Neural crest cell (in vitro differentiated cells): ENCODE measurements around the gene HNRNPA2B1. TPM values are rescaled to one million over a fixed set of nuclear protein-coding genes. Genes with fewer than 3 reads are reported as not detected.

Experiments
- DNase-seq: peaks from one replicate; pipeline ENCODE4 v3.0.0; 2021; ENCODE audit warnings: low read depth, mixed read lengths, low spot score
- H3K27ac Mint-ChIP-seq: one replicate; pipeline ENCODE4 v1.8.0; 2021; ENCODE audit warnings: mild to moderate bottlenecking, mixed read lengths; ENCODE audit not compliant: unreplicated experiment
- H3K27me3 Mint-ChIP-seq: 2 replicates; pipeline ENCODE4 v1.8.0; 2021; ENCODE audit warnings: low read depth, mild to moderate bottlenecking, mixed read lengths
- H3K36me3 Mint-ChIP-seq: 2 replicates; pipeline ENCODE4 v1.8.0; 2021; ENCODE audit warnings: low read depth, mild to moderate bottlenecking, mixed read lengths
- H3K4me1 Mint-ChIP-seq: 2 replicates; pipeline ENCODE4 v1.8.0; 2021; ENCODE audit warnings: mixed read lengths
- H3K4me3 Mint-ChIP-seq: one replicate; pipeline ENCODE4 v1.8.0; 2021; ENCODE audit warnings: mild to moderate bottlenecking, mixed read lengths
- H3K9me3 Mint-ChIP-seq: 2 replicates; pipeline ENCODE4 v1.8.0; 2021; ENCODE audit warnings: mixed read lengths
- total RNA-seq: library from RNA; stranded (reverse); gene quantifications from 2 replicates; pipeline ENCODE4 v1.2.1, GENCODE V29; 2021
- TF ChIP-seq, protein P1 (sequence below): fragments of 200-600 bp; sonication (generic); conservative IDR thresholded peaks from 2 replicates; pipeline ENCODE4 v1.5.0; 2021; ENCODE audit warnings: antibody characterized with exemption, mild to moderate bottlenecking

Gene HNRNPA2B1
- total RNA-seq, 1 donor from 2014 or later: 1,068 TPM

DNA sequence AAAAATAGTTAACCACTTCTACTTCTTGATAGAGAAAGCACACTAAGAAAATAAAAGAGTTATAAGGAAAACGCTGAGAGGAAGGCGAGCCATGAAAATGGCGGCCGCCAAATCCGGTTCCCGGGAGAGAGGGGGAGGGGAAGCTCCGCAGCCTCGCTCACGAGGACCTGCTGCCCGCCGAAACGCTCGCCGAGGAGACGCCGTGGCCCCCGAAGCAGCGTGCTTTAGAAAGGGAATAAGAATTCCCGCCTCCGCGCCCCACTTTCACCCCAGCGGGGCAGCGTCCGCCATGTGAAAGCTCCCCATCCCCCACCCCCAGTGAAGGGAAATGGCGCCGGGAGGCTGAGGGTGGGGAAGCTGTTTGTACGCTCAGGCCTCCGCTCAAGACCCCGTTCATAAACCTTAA lies 505 bp downstream of the HNRNPA2B1 start:
- Mint-ChIP-seq H3K4me1 (peaks cover 62% of the 10 kb centered on the region), H3K9me3 (peaks cover 6% of the 10 kb centered on the region), H3K4me3 (peak overlapping the region; percentile 100), H3K27me3 (peaks cover 49% of the 10 kb centered on the region), H3K27ac (peak overlapping the region; percentile 99), H3K36me3 (peaks cover 58% of the 10 kb centered on the region)
- peak; percentile 59 for DNase-seq
- TF ChIP-seq, protein P1, sequence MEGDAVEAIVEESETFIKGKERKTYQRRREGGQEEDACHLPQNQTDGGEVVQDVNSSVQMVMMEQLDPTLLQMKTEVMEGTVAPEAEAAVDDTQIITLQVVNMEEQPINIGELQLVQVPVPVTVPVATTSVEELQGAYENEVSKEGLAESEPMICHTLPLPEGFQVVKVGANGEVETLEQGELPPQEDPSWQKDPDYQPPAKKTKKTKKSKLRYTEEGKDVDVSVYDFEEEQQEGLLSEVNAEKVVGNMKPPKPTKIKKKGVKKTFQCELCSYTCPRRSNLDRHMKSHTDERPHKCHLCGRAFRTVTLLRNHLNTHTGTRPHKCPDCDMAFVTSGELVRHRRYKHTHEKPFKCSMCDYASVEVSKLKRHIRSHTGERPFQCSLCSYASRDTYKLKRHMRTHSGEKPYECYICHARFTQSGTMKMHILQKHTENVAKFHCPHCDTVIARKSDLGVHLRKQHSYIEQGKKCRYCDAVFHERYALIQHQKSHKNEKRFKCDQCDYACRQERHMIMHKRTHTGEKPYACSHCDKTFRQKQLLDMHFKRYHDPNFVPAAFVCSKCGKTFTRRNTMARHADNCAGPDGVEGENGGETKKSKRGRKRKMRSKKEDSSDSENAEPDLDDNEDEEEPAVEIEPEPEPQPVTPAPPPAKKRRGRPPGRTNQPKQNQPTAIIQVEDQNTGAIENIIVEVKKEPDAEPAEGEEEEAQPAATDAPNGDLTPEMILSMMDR: no peak

DNA sequence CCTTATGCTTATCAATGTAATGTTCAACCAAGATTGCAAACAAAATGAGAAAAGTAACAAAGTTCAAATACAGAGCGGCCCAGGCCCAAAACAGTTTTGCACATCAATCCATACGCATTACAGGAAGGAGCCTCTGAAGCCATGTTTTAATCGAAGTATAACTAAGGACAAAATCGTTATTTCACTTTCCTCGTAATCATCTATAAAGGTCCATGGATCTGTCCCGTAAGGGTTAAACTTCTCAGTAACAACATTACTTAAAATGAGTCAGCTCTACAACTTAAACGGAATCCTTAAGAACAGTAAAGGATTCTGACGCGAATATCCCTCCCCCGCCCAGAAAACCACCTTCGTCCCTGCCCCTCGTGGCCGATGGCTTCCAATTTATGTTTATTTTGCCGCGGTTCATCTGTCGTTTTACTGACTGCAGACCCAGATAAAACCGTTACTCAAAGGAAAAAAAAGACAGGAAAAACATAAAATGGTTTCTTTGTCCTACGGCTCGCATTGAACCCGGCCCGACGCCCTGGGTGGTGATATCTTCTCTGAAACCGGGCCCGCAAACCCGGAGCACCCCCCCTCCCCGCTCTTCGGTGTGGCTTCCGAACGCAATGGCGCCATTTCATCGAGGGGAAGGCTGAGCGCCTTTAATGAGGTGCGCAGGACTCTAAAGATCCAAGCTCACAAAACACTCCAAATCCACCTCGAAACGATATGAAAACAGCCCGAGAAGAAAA lies 1.1 kb downstream of the HNRNPA2B1 start:
- peak overlapping the region; percentile 99 for H3K27ac Mint-ChIP-seq
- no peak for DNase-seq
- TF ChIP-seq, protein P1: no peak
- H3K27me3 Mint-ChIP-seq: peaks cover 51% of the 10 kb centered on the region
- peaks cover 60% of the 10 kb centered on the region for H3K36me3 Mint-ChIP-seq
- H3K9me3 Mint-ChIP-seq: peaks cover 6% of the 10 kb centered on the region
- H3K4me3 Mint-ChIP-seq: peak overlapping the region; percentile 100
- peaks cover 60% of the 10 kb centered on the region for H3K4me1 Mint-ChIP-seq

DNA sequence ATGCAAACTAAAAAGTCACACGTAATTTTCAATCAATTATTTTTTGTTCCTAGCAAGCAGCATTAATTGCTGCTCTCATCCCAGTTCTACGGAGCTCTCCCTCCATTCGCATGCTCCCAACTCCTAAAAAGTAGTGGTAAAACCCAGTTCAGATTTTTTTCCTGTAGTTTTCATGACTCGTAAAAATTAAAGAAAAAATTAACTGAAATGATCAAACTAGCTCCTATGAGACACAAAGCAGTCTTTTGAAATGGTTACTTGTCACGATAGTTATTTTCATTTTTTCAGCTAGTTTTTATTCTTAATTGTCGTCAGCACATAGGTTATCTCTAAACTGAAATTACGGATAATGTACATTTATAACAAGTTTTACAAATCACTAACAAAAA lies 1.8 kb downstream of the HNRNPA2B1 start:
- Mint-ChIP-seq H3K36me3 (peaks cover 64% of the 10 kb centered on the region), H3K27me3 (peaks cover 56% of the 10 kb centered on the region), H3K4me1 (peaks cover 60% of the 10 kb centered on the region), H3K9me3 (peaks cover 6% of the 10 kb centered on the region), H3K4me3 (peak overlapping the region; percentile 100), H3K27ac (peak overlapping the region; percentile 99)
- TF ChIP-seq, protein P1: no peak
- no peak for DNase-seq

DNA sequence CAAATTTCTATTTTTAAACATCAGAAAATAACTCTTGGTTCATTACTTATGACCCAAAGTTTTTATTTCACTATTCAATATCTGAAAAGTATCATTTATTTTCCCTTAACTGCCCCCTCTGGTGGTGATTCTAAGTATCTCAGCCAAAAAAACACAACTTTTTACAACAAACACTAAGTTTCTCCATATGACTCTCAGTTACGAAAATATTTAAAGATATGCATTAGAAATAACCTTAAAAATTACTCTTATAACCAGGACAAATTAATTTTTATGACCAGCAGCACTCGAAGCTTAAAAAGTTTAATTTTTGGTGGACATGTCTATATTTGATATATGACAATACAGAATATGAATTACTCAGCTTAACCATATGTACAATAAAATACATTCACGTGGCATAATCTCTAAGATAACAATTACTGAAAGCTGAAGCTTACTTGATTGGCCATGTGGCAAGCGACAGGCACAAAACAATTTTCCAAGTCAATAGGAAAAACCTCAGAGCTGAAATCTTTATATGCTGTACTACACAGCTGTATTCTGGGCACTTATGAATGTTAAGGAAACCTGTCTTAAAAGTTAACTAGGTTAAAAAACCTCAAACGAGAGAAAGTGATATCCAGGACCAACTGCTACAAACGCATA lies 2.3 kb downstream of the HNRNPA2B1 start:
- H3K4me3 Mint-ChIP-seq: peak overlapping the region; percentile 100
- TF ChIP-seq, protein P1: peak; percentile 94
- peaks cover 6% of the 10 kb centered on the region for H3K9me3 Mint-ChIP-seq
- H3K4me1 Mint-ChIP-seq: peaks cover 60% of the 10 kb centered on the region
- peaks cover 61% of the 10 kb centered on the region for H3K27me3 Mint-ChIP-seq
- no peak for DNase-seq
- peaks cover 67% of the 10 kb centered on the region for H3K36me3 Mint-ChIP-seq
- H3K27ac Mint-ChIP-seq: peak overlapping the region; percentile 99

DNA sequence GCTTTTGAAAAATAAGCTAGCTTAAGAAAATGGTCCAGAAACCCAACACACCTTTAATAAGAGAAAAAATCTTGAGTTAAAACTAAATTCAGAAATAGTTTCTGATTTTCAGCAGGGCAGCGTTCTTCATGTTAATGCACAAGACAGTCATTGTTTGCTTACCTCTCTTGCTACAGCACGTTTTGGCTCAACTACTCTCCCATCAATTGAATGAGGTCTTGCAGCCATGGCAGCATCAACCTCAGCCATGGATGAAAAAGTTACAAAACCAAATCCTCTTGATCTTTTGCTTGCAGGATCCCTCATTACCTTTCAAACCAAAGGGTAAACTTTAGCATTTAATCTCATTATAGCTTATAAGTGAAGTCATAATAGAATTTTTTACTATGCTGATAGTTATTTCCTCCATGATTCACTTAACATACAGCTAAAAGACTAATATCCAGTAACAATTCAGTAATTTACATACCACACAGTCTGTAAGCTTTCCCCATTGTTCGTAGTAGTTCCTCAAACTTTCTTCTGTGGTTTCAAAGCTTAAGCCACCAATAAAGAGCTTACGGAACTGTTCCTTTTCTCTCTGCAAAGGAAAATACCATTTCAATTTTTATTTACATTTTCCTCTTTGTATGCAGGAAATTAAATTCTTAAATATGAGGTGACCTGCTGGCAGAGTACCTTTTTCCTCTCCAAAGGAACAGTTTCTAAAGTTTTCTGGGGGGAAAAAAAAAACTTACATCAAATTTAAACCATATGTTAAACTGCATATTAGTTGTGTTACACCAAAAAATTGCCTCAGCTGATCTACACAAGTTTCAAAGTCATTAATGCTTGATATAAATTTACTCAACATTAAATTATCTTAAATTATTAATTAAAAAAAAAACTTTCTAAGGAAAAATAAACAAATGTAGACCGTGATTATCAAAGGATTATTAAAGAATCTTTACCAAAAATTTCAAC lies 3.1 kb downstream of the HNRNPA2B1 start:
- no peak for DNase-seq
- TF ChIP-seq, protein P1: no peak
- Mint-ChIP-seq H3K27ac (no peak overlapping the region), H3K36me3 (peaks cover 75% of the 10 kb centered on the region), H3K4me3 (peak overlapping the region; percentile 100), H3K4me1 (peaks cover 63% of the 10 kb centered on the region), H3K27me3 (peaks cover 69% of the 10 kb centered on the region), H3K9me3 (peaks cover 6% of the 10 kb centered on the region)
